Measurements from ENCODE around the gene DIAPH1. TPM values are rescaled to one million over a fixed set of nuclear protein-coding genes. Genes with fewer than 3 reads are reported as not detected.

The DIAPH1 gene
- 20.4 and 30.8 TPM in 2 replicates for total RNA-seq (ENCODE audit: low replicate concordance)

- H3K27ac Mint-ChIP-seq = no peak within 1 kb of the TSS
- Histone ChIP-seq H3K9ac (peak within 1 kb of the TSS; percentile 73), H3K36me3 (no peaks in the 10 kb centered on the region), H3F3A (ENCODE audit: low read depth) (peaks cover 31% of the 10 kb centered on the region), H3K27ac (peak within 1 kb of the TSS; percentile 60), H2AFZ (replicated peaks) (peak within 1 kb of the TSS; percentile 75), H4K20me1 (ENCODE audit: low read depth) (peaks cover 9% of the 10 kb centered on the region), H3K4me1 (peaks cover 27% of the 10 kb centered on the region), H3K9me3 (ENCODE audit: low read depth) (no peaks in the 10 kb centered on the region), H3K4me3 (peak within 1 kb of the TSS; percentile 99), H3K79me2 (ENCODE audit: low read depth) (peaks cover 45% of the 10 kb centered on the region), H3K4me2 (peak within 1 kb of the TSS; percentile 94), H3K27me3 (no peaks in the 10 kb centered on the region)
- DNase-seq (ENCODE audit: low spot score) = peak; percentile 99
- peaks cover 5% of the 10 kb centered on the region for H3K27me3 Mint-ChIP-seq (ENCODE audit: insufficient read depth, low read depth)
- no peak for TF ChIP-seq EZH2 (IDR thresholded peaks at IDR 0.05)
- TF ChIP-seq CTCF (IDR thresholded peaks at IDR 0.05) = peak; percentile 97
- TF ChIP-seq EZH2phosphoT487 (IDR thresholded peaks at IDR 0.05) = no peak
- H3K4me3 Mint-ChIP-seq = peak within 1 kb of the TSS; percentile 92
- peaks cover 27% of the 10 kb centered on the region for H3K36me3 Mint-ChIP-seq
- no peaks in the 10 kb centered on the region for H3K9me3 Mint-ChIP-seq
- peaks cover 23% of the 10 kb centered on the region for H3K4me1 Mint-ChIP-seq
Observed at GRCh38 chr5:141618804-141619554, at the start of gene DIAPH1. Gene DIAPH1 (minus strand): TSS chr5:141619000. CDS start chr5:141618914, 86 bp downstream.

GRCh38 chr5:141665995-141666940, 47.5 kb upstream of the DIAPH1 start:
- Mint-ChIP-seq H3K27me3 (ENCODE audit: insufficient read depth, low read depth) (peaks cover 5% of the 10 kb centered on the region), H3K4me3 (no peak overlapping the region), H3K9me3 (no peaks in the 10 kb centered on the region), H3K4me1 (peaks cover 7% of the 10 kb centered on the region), H3K27ac (no peak overlapping the region), H3K36me3 (peaks cover 15% of the 10 kb centered on the region)
- DNase-seq (ENCODE audit: low spot score) = no peak
- peaks cover 3% of the 10 kb centered on the region for H3K36me3 ChIP-seq
- H3K4me3 ChIP-seq = no peak overlapping the region
- H3K79me2 ChIP-seq (ENCODE audit: low read depth) = no peaks in the 10 kb centered on the region
- no peaks in the 10 kb centered on the region for H3K9me3 ChIP-seq (ENCODE audit: low read depth)
- H3K9ac ChIP-seq = no peak overlapping the region
- no peak overlapping the region for H2AFZ ChIP-seq (replicated peaks)
- H3K27ac ChIP-seq = no peak overlapping the region
- no peak overlapping the region for H3K4me2 ChIP-seq
- H3K4me1 ChIP-seq = no peaks in the 10 kb centered on the region
- TF ChIP-seq CTCF (IDR thresholded peaks at IDR 0.05) (no peak), EZH2phosphoT487 (IDR thresholded peaks at IDR 0.05) (no peak), EZH2 (IDR thresholded peaks at IDR 0.05) (no peak)
- peaks cover 7% of the 10 kb centered on the region for H3F3A ChIP-seq (ENCODE audit: low read depth)
- no peaks in the 10 kb centered on the region for H3K27me3 ChIP-seq
- no peaks in the 10 kb centered on the region for H4K20me1 ChIP-seq (ENCODE audit: low read depth)

GRCh38 chr5:141664733-141665461, 46.1 kb upstream of the DIAPH1 start:
- no peak for TF ChIP-seq EZH2phosphoT487 (IDR thresholded peaks at IDR 0.05)
- peak; percentile 93 for TF ChIP-seq CTCF (IDR thresholded peaks at IDR 0.05)
- Mint-ChIP-seq H3K9me3 (no peaks in the 10 kb centered on the region), H3K27ac (no peak overlapping the region), H3K4me3 (no peak overlapping the region), H3K27me3 (ENCODE audit: insufficient read depth, low read depth) (peaks cover 5% of the 10 kb centered on the region), H3K4me1 (peaks cover 7% of the 10 kb centered on the region), H3K36me3 (peaks cover 19% of the 10 kb centered on the region)
- Histone ChIP-seq H3K4me3 (no peak overlapping the region), H3K79me2 (ENCODE audit: low read depth) (no peaks in the 10 kb centered on the region), H4K20me1 (ENCODE audit: low read depth) (no peaks in the 10 kb centered on the region), H3K27me3 (no peaks in the 10 kb centered on the region), H3K9ac (no peak overlapping the region), H3K36me3 (peaks cover 3% of the 10 kb centered on the region), H3K4me2 (no peak overlapping the region), H2AFZ (replicated peaks) (no peak overlapping the region), H3K4me1 (no peaks in the 10 kb centered on the region), H3K9me3 (ENCODE audit: low read depth) (no peaks in the 10 kb centered on the region), H3F3A (ENCODE audit: low read depth) (peaks cover 7% of the 10 kb centered on the region), H3K27ac (no peak overlapping the region)
- DNase-seq (ENCODE audit: low spot score) = peak; percentile 73

All from neural progenitor cell (in vitro differentiated cells).